ENCODE results near the gene SLC25A11. TPM values are rescaled to one million over a fixed set of nuclear protein-coding genes. Genes with fewer than 3 reads are reported as not detected.

SLC25A11 gene, protein sequence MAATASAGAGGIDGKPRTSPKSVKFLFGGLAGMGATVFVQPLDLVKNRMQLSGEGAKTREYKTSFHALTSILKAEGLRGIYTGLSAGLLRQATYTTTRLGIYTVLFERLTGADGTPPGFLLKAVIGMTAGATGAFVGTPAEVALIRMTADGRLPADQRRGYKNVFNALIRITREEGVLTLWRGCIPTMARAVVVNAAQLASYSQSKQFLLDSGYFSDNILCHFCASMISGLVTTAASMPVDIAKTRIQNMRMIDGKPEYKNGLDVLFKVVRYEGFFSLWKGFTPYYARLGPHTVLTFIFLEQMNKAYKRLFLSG
- 80.8 and 82.6 TPM in 2 replicates for total RNA-seq (2014; rRNA removed; shearing (Covaris generic))

DNA sequence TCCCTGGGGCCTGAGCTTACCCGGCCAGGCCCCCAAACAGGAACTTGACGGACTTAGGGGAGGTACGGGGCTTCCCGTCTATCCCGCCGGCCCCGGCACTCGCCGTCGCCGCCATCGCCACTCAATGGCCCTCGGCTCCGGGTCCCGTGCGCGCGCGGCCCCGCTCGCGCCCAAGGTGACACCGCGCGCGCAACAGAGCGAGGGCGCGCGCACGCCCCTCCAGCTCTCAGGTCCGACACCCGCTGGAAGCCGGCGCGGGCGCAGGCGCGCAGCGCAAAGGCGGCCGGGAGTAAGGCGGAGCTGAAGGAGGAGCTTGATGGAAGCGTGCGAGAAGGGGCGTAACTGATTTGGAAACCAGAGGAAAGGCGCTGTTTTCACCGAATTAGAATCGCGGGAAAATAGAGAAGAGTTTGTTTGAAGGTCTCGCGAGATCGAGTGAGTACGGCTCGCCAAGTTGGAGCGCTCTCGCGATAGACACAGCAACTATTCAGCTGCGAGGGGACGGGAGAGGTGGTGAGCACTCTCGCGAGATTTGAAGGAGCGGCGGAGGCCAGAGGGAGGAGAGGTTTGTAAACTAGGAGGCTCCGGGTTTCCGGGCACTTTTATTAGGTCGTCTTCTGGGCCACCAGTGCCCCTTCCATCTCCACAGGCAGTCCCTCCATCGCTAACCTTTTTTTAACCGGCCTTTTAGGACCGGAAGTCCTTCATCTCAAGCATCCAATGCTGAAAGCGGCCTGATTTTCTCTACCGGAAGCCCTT is at the start of gene SLC25A11, which contains the start of gene RNF167:
Gene SLC25A11 (minus strand): TSS at position 251 of the 759 bp plus-strand sequence. CDS start 136 bp downstream, at position 115.
Gene RNF167 (plus strand): TSS at position 473 of the 759 bp plus-strand sequence. CDS start 642 bp downstream, outside the sequence.
- peak; percentile 99 for DNase-seq (ENCODE audit: low spot score)

DNA sequence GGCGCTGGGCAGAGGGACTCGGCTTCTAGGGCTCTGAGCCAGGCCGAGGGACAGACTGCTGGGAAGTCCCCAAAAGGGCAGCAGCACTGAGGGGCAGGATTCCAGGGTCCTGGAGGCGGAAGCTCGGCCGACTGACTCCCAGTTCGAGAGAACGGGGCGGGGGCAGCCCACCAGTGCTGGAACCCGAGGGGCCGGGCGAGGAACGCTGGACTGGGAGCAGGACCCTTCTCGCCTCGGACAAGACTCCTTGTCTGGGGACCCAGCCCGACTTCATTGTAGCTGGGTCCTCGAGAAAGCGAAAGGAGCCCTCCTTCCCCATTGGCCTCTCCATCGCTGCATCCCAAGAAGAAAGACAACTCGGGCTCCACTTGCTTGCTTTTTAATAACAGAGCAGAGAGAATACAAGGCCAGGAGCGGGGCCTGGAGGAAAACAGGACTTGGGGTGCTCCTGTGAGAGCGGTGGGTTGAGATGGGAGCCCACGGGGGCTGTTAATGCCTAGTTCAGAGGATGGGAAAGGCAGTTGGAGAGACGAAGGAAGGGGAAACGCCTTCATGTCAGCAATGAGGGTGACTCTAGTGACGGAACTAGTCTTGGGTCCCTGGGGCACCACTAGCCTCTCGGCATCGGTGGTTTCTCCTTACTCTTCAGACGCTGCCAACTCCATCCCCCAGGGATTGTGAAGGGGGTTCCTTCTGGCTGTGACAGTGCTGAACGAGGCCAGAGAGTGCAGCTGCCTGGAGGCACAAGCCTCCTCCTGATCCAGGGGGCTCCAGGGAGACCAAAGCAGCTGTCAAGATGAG is 48.1 kb upstream of the SLC25A11 start:
- DNase-seq (ENCODE audit: low spot score) = no peak

DNA sequence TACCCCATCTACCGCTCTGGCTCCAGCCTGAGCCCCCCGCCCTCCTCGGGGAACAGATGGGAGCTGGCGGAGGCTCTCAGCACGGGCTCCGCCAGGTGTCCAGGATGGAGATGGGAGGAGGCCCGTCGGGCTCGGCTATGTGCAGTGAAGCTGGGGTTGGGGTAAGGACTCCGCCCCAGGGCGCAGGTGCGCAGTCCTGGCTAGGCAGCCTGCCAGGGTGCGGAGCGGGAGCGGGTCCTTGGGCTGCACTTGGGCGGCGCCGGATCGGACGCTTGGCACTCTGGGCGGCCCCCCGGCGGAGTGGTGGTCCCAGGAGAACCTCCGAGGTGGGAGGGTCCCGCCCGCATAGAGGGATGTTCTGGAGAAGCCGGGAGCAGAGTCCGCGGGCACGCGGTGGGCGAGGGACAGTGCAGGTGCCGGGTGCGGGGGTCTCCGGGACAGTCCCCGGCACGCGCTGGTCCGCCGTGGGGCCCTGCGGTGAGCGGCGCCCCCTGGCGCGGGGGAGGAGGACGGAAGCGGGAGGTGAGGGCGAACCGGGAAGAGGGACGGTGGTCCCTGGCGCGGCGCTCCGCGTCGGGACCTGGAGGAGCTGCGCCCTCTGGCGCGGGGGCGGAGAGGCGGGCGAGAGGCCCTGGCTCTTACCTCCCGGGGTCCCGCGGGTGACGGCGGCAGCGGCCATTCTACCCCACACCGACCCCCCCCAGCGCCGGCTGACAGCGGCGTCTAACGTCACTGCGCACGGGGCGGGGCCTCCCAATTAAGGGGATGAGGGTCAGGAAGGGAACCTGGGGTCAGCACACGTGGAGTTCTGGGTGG is 47.3 kb upstream of the SLC25A11 start, which contains the start of gene CAMTA2:
Gene CAMTA2 (minus strand): TSS at position 725 of the 816 bp plus-strand sequence. CDS start 1,453 bp downstream, outside the sequence.
- peak; percentile 42 for DNase-seq (ENCODE audit: low spot score)

DNA sequence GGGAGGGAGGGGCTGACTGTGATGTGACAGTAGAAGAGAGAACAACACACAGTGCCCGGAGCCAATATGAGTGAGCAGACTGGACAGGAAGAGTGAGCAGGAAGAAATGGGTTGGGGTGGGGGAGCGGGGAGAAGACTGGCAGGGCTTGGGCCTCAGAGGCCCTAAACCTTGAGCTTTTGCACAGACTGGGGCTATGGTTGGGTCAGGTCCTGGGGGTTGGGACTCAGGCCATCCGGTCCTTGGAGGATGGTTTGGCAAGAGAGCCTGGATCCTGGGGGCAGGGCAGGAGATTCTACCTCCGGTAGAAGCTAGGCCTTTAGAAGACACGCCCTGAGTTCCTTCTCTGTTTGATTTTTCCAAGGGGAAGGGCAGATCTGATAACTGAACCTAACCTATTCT is 46.6 kb upstream of the SLC25A11 start:
- no peak for DNase-seq (ENCODE audit: low spot score)

DNA sequence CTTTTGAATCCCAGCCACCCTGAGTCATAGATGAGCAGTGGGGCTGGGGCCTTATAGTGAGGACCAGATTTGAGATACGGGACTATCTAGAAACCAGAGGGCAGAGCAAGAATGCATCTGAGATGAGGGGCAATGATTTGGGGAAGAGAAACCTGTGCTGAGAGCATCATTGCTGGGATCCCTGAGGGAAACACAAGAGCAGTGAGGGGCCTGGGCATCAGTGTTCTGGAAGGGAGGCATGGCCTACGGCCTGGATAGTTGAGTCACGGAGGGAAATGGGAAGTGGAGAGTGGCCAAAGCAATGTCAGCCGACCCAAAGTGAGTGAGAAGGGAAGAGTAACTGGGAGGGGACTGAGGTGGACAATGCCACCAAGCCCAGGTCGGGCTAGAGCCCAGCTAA is 42.5 kb upstream of the SLC25A11 start:
- no peak for DNase-seq (ENCODE audit: low spot score)

DNA sequence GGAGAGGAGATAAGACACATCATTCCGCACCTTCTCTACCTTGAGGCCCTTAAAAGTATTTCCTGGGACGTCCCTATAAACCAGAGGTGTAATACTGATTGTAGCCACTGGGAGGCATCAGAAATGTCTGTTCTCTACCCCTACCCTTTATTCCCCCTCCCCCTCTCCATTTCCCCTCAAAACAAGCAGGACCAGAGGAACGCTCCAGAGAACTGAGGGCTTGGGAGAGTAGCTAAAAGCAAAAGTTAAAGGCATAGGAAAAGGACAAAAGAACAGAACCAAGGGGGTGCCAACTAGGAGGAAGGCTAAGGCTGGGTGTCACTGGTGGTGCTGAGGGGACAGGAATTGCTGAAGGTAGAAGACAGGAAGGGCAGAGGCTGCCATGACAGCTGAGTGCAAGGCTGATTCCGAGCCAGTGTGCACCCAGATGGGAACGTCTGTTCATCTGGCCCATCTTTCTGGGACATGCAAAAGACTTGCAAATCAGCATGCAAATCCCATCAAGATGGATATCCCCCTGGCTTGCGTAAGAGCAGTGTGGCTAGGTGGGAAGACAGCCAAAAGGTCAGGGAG is 40.9 kb upstream of the SLC25A11 start:
- DNase-seq (ENCODE audit: low spot score) = peak; percentile 46

DNA sequence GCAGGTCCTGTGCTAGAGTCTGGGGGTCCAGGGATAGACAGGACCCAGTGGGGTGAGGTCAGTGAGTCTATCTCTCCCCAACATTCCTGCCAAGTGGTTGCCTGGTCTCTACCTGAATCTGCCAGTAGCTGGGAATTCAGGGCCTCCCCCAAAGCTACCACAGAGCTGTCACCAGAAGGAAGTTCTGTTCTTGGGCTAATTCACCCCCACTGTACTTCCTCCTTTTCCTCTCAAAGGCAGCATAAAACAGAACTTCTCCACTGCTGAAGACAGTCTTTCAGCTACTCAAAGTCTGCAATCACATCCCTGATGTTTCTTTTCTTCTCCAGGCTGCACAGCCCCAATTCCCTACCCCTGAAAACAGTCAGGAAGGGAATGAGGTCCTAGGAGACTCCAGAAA is 38.9 kb upstream of the SLC25A11 start:
- no peak for DNase-seq (ENCODE audit: low spot score)

DNA sequence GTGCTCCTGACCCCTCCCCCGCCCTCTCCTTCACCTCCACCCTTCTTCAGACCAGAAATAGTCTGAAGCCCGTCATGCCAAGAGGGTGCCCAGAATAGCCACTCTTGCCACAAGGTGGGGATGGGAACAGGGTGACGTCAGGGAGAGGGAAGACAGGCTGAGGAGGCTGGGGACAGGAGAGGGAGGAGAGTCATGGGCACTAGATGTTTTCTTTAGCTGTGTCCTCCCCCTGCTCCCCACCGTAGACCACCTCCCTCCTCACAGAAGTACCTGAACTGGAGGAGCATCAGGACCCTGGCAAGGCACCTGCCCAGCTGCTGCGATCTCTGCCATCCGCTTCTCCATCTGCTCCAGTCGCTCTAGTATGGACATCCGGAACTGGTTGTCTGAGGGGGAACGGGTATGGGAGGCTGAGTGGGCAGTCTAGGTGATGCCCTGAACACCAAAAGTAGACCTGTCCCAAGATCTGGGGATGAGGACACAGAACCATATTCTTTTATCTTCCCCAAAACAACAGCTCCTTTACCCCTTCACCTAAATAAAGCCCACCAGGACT is 34.3 kb upstream of the SLC25A11 start:
- DNase-seq (ENCODE audit: low spot score) = no peak

DNA sequence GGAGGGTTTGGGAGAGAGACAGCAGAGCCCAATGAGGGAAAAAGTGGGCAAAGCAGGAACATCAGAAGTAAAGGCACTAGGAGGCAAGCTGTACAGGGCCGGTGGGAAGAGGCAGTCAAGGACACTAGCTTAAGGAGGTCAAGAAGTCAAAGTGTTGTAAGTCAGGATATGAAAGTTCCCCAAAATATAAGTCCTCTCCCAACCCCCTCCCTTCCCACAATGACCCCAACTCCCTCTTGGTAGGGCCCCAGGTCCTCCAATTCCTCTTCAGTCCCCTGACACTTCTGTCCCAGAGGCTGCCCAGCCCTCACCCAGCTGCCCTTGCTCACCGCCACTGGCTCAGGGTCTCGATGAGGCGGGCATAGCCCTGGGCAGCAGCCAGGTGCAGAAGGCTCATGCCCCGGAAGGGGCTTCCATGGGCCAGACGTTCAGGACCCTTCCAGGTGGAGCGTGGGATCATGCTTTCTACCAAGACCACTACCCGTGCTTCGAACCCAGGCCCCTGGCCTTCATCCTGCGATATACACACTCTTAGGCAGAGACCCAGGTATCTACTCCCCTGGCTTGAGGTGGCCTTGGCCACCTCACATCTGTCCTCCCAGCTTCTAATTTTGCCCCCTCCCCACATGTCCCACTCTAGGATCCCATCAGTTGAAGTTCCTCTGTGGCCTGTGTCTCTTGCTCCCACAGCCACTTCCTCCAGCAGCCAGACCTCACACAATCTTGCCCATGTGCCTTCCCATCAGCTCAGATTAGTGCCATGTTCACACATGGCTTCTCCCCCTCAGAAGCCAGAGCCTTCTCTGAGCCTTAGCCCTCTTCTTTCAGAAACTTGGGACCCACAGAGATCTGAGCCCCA is 33.6 kb upstream of the SLC25A11 start:
- no peak for DNase-seq (ENCODE audit: low spot score)

DNA sequence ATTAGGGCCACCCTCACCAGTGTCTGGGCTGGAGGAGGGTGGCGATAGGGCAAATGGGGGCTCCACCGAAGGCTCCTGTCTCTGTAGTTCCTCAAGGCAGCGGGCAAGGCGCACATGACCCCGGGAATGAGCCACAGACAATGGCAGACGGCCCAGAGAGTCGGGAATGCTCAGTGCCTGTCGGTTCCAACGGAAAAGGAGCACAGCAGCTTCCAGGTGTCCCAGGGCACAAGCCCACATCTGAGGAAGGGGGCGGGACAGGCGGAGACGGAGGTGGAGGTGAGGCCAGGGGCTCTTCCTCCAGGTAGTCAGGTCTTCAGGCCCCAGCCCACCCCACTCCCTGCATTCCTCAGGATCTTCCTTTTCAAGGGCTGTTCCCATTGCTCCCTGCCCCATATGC is 32.9 kb upstream of the SLC25A11 start:
- no peak for DNase-seq (ENCODE audit: low spot score)

DNA sequence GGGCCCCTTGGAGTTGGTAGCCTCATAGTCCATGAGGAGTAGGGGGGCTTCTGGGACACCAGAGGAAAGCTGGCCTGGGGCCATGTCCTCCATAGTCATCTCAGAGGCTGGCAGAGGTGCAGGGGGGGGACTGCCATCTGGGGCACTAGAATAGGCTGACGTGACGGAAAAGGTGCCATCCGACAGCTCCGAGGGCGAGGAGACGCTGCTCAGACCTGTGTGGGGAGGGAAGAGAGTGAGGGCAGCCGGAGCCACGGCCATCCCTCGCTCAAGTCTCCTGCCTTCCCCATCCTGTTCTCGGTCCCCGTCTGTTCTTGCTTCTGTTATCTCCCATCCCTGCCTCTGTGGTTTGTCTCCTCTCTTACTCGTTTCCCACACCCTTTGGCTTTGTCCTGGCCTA is 32.5 kb upstream of the SLC25A11 start:
- no peak for DNase-seq (ENCODE audit: low spot score)

DNA sequence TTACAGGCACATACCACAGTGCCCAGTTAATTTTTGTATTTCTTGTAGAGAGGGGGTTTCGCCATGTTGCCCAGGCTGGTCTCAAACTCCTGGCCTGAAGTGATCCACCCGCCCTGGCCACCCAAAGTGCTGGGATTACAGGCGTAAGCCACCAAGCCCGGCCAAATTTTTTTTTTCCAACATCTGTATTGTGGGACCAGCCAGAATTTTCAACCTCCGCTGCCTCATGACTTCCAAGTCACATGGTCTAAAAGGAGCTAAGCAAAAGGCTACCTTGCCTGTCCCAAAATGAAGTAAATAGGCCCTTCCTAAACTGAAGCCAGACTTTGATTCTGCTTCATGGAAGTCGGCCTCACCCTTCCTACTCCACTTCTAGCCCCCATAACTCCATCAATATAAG is 32.0 kb upstream of the SLC25A11 start:
- DNase-seq (ENCODE audit: low spot score) = no peak

DNA sequence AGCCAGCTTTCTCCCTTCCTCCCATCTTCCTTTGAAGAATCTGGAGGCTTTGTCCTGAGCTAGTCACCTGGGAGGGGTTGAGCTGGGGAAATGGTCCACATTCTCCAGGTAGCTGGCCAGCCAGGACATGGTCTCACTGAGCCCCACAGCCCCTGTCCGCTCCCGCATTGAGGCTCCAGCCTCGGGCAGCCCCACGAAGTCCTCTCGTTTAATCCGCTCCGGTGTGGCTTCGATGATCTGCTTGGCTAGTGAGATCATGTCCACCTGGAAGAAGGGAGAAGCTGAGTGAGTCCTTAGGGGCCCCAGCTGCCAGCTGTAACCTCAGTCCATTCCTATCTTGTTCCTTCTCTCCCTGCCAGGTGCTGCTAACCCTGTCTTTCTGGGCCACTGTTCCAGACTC is 30.4 kb upstream of the SLC25A11 start:
- DNase-seq (ENCODE audit: low spot score) = no peak

DNA sequence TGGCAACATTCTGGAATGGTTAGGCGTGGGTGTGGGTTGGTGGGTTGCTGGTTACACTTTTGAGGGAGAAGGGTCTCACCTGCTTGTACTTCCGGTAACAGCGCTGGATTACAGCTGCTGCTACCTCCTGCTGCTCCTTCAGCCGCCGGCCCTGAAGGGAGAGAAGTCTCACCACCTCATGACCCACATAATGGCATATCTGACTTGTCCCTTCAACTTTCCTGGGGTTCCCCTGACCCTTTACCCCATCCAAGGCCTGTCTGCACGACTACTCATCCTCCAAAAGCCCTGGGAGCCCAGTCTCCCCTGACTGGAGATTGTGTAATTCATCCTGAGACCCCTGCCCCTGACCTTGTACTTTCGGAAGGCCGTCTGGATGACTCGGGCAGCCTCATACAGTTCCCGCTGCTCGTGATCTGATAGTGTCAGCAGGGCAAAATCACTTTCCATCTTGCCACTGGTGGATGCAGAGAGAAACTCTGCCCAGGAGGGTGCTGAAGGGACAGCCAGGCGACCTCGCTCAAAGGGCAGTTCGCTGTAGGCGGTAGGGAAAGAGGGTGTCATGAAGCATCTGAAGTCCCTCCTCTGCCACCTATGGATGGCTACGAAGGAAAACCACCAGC is 29.8 kb upstream of the SLC25A11 start:
- no peak for DNase-seq (ENCODE audit: low spot score)

DNA sequence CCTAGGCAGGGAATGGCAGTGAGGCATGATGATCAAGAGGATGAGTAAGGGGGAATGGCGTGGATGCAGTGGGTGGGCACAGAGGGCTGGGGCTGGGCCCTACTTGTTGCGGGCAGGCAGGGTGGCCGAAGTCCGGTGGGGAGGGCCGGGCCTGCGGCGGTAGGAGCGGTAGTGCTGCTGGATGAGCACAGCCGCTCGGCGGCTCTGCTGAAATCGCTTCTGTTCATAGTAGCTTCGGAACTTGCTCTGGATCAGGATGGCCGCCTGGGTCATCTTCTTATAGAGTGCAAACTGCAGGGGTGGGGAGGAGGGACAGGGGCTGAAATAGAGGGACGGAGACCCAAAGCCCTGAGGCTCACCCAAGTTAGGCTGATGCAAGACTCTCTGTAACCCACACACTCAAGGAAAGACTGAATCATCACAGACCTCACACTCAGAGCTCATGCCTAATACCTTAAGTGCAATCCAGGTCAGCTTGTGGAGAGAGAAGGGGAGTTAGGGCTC is 29.3 kb upstream of the SLC25A11 start:
- DNase-seq (ENCODE audit: low spot score) = peak; percentile 51

DNA sequence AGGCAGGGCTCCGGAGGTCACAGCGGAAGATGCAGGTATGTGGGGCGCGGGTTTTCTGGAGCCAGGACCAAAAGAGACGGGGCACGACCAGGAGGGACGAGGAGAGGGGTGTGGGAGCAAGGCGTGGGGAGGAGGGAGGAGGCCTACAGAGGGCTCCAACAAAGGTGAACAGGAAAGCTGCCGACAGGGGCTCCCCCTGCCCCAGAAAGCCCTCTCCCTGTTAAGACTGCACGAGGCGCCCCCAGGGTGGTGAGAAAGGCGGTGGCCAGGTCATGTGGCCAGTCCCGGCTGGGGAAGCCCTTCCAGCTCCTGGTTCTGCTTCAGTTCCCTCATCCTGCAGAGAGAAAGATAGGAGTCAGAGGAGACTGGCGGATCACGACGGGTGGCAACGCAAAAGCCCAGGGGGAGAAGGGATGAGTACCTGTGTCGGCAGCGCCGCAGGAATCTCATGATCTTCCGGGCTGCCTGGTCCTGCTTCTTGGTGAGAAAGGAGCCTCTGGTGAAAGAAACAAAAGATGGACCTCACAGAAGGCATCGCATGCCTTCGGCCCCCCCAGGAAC is 28.7 kb upstream of the SLC25A11 start:
- DNase-seq (ENCODE audit: low spot score) = no peak

DNA sequence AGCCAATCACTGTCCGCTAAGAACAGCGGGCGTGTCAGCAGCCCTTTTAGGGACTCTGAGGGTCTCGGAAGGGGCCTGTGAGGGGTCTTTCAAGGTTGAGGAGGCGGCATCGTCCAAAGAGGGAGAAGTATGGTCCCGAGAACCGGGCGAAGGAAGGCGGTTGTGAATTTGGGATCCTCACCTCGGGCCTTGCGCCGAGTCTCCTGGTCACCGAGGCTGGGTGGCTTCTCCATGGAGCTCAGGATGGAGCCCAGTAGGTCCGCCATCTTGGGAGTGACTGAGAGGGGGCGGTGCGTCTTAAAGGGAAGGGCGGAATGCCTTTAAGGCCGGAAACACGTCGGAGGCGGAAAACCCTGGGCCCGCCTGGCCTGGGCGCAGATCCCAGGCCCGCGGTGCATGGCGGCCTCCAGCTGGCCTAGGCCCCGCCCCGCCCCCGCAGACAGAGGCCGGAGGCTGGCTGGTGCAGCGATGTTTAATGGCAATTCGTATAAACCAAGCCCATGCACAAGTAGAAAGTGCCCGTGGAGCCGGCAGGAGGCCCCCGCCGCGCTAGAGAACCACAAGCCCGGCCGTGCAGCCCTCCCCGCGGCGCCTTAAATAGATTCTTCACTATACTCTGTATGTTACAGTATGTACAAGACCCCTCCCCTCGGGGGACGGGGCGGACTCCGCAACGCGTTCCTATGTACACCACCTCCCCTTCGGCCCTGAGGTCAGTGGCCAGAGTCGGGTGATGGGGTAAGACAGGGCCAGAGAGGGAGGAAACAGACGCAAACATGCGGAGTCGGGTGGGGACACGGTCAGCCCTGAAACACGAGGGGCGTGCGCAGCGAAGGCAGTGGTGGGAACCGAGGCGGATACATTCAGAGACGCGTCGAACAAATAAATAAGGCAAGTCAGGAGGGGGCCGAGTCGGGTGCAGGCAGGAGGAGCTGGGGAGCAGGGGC is 28.0 kb upstream of the SLC25A11 start, which contains the start of gene SPAG7:
Gene SPAG7 (minus strand): TSS at position 279 of the 947 bp plus-strand sequence. CDS start 13 bp downstream, at position 266.
- DNase-seq (ENCODE audit: low spot score) = peak; percentile 95
